Limb (tissue), 2 donors: ENCODE measurements around the gene CAPS.
"Not testable (repeated sequence)": the region's sequence is repeated elsewhere in the genome, so short reads cannot be mapped to it uniquely, and the experiment has no call there.

Experiments used
- DNase-seq, 2 donors: peaks; one replicate each; pipeline ENCODE4 v3.0.0-alpha.2; 2016; ENCODE audit errors: extremely low spot score in 2 of 2

Gene CAPS

GRCh38 chr19:5913739-5914357 lies at the start of gene CAPS:
CAPS (plus strand) TSS chr19:5914254; CDS start chr19:5914407, 153 bp downstream.
- DNase-seq: no peak

- no peak for DNase-seq
These were observed 49.1 kb upstream of the CAPS start for GRCh38 chr19:5864725-5865486.

- DNase-seq: no peak
These were observed 48.3 kb upstream of the CAPS start for GRCh38 chr19:5865772-5866171.

- no peak for DNase-seq
These were observed 46.6 kb upstream of the CAPS start for GRCh38 chr19:5867201-5868136.

- no peak for DNase-seq
These were observed 43.1 kb upstream of the CAPS start for GRCh38 chr19:5870986-5871394.

GRCh38 chr19:5873617-5874199 lies 40.3 kb upstream of the CAPS start:
- no peak for DNase-seq

- not testable (repeated sequence) for DNase-seq
These were observed 39.6 kb upstream of the CAPS start for GRCh38 chr19:5874496-5874895.

GRCh38 chr19:5877427-5877826 lies 36.6 kb upstream of the CAPS start:
- DNase-seq: no peak

- no peak for DNase-seq
These were observed 36.2 kb upstream of the CAPS start for GRCh38 chr19:5877882-5878281.

- DNase-seq: no peak
These were observed 33.9 kb upstream of the CAPS start for GRCh38 chr19:5880196-5880595.

- DNase-seq: peak; percentile 58 to 69
These were observed 33.4 kb upstream of the CAPS start for GRCh38 chr19:5880604-5881078.

- DNase-seq: no peak
These were observed 32.3 kb upstream of the CAPS start for GRCh38 chr19:5881543-5882299.

- DNase-seq: no peak
These were observed 31.6 kb upstream of the CAPS start for GRCh38 chr19:5882421-5882968.

GRCh38 chr19:5883157-5883873 lies 30.7 kb upstream of the CAPS start:
- not testable (repeated sequence) for DNase-seq

GRCh38 chr19:5884065-5884811 lies 29.8 kb upstream of the CAPS start:
- not testable (repeated sequence) for DNase-seq

GRCh38 chr19:5889288-5889971 lies 24.6 kb upstream of the CAPS start:
- no peak for DNase-seq

- no peak for DNase-seq
These were observed 24.0 kb upstream of the CAPS start for GRCh38 chr19:5890099-5890498.

GRCh38 chr19:5891572-5891937 lies 22.5 kb upstream of the CAPS start:
- no peak for DNase-seq
